Adipose tissue (tissue), 3 donors: ENCODE measurements around the gene MUCL3. TPM values are rescaled to one million over a fixed set of nuclear protein-coding genes. Genes with fewer than 3 reads are reported as not detected.
"Not testable (repeated sequence)": the region's sequence is repeated elsewhere in the genome, so short reads cannot be mapped to it uniquely, and the experiment has no call there.

ENCODE experiments used
- H3K27ac ChIP-seq: one replicate; pipeline ENCODE4 v1.5.1; 2013; ENCODE audit warnings: low read depth, low read length
- WGBS, 3 donors: extraction: QIAGEN DNeasy Blood & Tissue Kit; methylation state at CpG; one replicate each; pipeline ENCODE4 v1.1.7; 2013; 5-methylcytosine and 5-hydroxymethylcytosine counted together
- polyA plus RNA-seq, 3 donors: library from polyadenylated mRNA; stranded (reverse); fragments of 200-250 nt; gene quantifications; one replicate each; pipeline ENCODE4 v1.2.3, GENCODE V29; 2013
- donor health status: healthy with polysubstance abuse.
- donor health status: Bipolar disorder and iron deficiency.
- donor health status: healthy.

MUCL3 gene
- polyA plus RNA-seq, 3 donors, result 0.08 to 8.5 (median 2.7) TPM

- not testable (repeated sequence) for H3K27ac ChIP-seq
- WGBS, 3 donors, result 93 to 96% (median 95%) methylated on average over 10 to 39 of the region's 39 CpGs
These were observed 59.5 kb downstream of the MUCL3 start for GRCh38 chr6:31000067-31000860.

DNA sequence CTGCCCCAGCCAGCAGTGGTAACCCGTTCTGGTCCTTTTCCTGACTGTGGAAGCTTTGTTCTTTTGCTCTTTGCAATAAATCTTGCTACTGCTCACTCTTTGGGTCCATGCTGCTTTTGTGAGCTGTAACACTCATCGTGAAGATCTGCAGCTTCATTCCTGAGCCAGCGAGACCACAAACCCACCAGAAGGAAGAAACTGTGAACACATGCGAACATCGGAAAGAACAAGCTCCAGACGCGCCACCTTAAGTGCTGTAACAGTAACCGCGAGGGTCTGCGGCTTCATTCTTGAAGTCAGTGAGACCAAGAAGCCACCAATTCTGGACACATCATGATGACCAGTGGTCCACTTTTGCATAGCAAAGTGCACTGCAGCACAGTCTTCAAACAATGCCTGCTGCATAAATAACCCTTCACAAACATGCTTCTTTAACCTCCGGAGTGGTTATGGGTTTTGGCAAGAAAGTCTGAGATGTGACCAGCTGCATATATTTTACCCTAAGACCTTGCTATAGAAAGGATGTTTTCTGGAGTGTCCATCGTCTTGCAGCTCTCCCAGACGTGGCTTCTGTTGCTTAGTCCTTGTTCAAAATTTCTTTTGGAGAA lies 60.6 kb downstream of the MUCL3 start:
- H3K27ac ChIP-seq, result no peak overlapping the region
- 71 to 84% (median 72%) methylated on average over 13 of the region's 13 CpGs for WGBS, 3 donors

DNA sequence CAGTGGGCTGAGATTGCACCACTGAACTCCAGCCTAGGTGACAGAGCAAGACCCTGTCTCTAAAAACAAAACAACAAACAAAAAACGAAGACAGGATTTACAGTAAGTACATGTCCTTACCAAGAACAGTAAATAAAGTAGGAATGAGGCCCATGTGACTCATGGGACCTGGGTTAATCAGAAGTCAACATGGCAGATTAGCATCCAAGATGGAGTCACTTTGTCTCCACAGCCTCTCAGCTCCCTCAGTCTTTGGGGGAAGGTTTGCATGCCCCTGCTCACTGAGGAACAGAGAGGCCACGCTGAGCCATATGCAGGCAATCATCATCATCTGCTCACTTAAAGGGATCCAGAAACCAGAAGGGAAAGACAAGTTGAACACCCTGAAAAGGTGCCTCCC lies 61.7 kb downstream of the MUCL3 start:
- 63 to 86% (median 82%) methylated on average over 2 of the region's 2 CpGs for WGBS, 3 donors
- H3K27ac ChIP-seq, result no peak overlapping the region

Other genes with a start within 250 kb of the MUCL3 start
- gene NRM, start 250.0 kb upstream of the MUCL3 start, polyA plus RNA-seq, result 1 to 10 TPM; 6.7 to 8.1 (median 7.5) TPM
- gene MDC1, start 223.7 kb upstream of the MUCL3 start, polyA plus RNA-seq, result 10 to 100 TPM in 1 of 3 donors, 1 to 10 TPM in 2; 7.4 to 12.7 (median 7.8) TPM
- gene TUBB, start 220.6 kb upstream of the MUCL3 start, polyA plus RNA-seq, result 100 to 1,000 TPM; 166 to 400 (median 269) TPM
- 100 to 1,000 TPM in 2 of 3 donors, 10 to 100 TPM in 1; 87.0 to 229 (median 221) TPM for gene FLOT1, start 198.3 kb upstream of the MUCL3 start, polyA plus RNA-seq
- gene IER3, start 196.4 kb upstream of the MUCL3 start, polyA plus RNA-seq, result 100 to 1,000 TPM in 1 of 3 donors, 10 to 100 TPM in 2; 41.6 to 402 (median 45.5) TPM
- gene DDR1, start 56.5 kb upstream of the MUCL3 start, polyA plus RNA-seq, result 10 to 100 TPM; 24.2 to 83.5 (median 57.4) TPM
- gene GTF2H4, start 32.8 kb upstream of the MUCL3 start, polyA plus RNA-seq, result 10 to 100 TPM; 15.5 to 35.9 (median 16.5) TPM
- 10 to 100 TPM; 14.2 to 25.3 (median 20.9) TPM for gene VARS2, start 26.7 kb upstream of the MUCL3 start, polyA plus RNA-seq
- gene SFTA2, start 8.8 kb upstream of the MUCL3 start, polyA plus RNA-seq, result 1 to 10 TPM in 1 of 3 donors, under 1 TPM in 1, not detected in 1; 0.42 to 6.6 TPM
- 1 to 10 TPM in 1 of 3 donors, under 1 TPM in 1, not detected in 1; 0.05 to 1.1 TPM for gene MUC21, start 42.7 kb downstream of the MUCL3 start, polyA plus RNA-seq
- gene MUC22, start 69.5 kb downstream of the MUCL3 start, polyA plus RNA-seq, result not detected
- gene C6orf15, start 171.6 kb downstream of the MUCL3 start, polyA plus RNA-seq, result not detected
- 1 to 10 TPM in 1 of 3 donors, under 1 TPM in 2; 0.02 to 2.0 (median 0.28) TPM for gene PSORS1C1, start 173.8 kb downstream of the MUCL3 start, polyA plus RNA-seq
- under 1 TPM in 1 of 3 donors, not detected in 2; 0.03 TPM for gene CDSN, start 179.5 kb downstream of the MUCL3 start, polyA plus RNA-seq
- gene PSORS1C2, start 198.1 kb downstream of the MUCL3 start, polyA plus RNA-seq, result under 1 TPM in 1 of 3 donors, not detected in 2; 0.07 TPM
- gene CCHCR1, start 216.8 kb downstream of the MUCL3 start, polyA plus RNA-seq, result 10 to 100 TPM in 1 of 3 donors, 1 to 10 TPM in 2; 6.1 to 11.0 (median 7.4) TPM
- gene TCF19, start 217.6 kb downstream of the MUCL3 start, polyA plus RNA-seq, result 1 to 10 TPM; 1.4 to 3.9 (median 2.4) TPM
- 1 to 10 TPM in 2 of 3 donors, under 1 TPM in 1; 0.79 to 4.9 (median 1.4) TPM for gene POU5F1, start 229.7 kb downstream of the MUCL3 start, polyA plus RNA-seq